ENCODE measurements around the gene SYNRG. TPM values are rescaled to one million over a fixed set of nuclear protein-coding genes. Genes with fewer than 3 reads are reported as not detected.
"Not testable (repeated sequence)": the region's sequence is repeated elsewhere in the genome, so short reads cannot be mapped to it uniquely, and the experiment has no call there.

The SYNRG gene
- polyA plus RNA-seq, 1 experiment, result 24.9 TPM

DNA sequence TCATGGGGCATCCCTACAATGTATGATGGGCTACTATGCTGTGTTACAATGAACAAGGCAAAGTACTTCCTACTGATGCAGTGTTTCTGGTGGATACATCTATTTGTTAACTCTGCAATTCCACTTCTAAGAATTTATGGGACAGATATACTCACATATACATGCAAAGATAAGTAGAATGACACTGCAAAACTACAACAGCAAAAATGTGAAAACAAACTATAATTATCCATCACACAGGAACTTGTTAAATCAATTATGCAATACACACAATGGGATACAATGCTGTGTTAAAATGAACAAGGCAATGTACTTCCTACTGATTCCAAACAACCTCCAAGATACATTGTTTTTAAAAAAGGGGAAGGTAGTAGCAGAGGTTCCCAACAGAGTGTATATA lies 30.8 kb upstream of the SYNRG start:
- ChIA-PET CTCF (interaction anchor here (0.7 kb wide), 1 partner anchor 67 kb away, joined by 3 read pairs; no protein-coding TSS in a partner anchor), POLR2A (no interaction called here)
- H3K27me3 ChIP-seq (ENCODE audit: control insufficient read depth, insufficient read depth, low read length), result no peaks in the 10 kb centered on the region
- H3K4me3 ChIP-seq (ENCODE audit: low read depth, low read length), result no peak overlapping the region
- DNase-seq (ENCODE audit: low read depth, low spot score), result no peak
- H3K9me3 ChIP-seq (ENCODE audit: control insufficient read depth, insufficient read depth, low read length), result no peaks in the 10 kb centered on the region
- no peak overlapping the region for H3K27ac ChIP-seq (ENCODE audit: low read depth, low read length)
- TF ChIP-seq CTCF (IDR thresholded peaks at IDR 0.05; ENCODE audit: low read depth, low read length), result no peak

DNA sequence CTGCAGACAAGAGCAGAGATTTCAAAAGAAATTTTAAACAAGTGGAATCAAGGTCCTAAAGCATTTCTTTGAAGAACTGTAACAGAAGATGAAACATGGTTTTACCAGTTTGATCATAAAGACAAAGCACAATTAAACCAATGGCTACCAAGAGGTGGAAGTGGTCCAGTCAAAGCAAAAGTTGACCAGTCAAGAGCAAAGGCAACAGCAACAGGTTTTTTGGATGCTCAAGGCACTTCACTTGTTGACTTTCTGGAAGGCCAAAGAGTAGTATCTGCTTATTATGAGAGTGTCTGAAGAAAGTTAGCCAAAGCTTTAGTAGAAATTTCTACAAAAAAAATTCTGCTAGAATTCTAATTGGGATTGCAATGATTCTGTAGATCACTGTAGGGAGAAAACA lies 28.7 kb upstream of the SYNRG start:
- ChIA-PET POLR2A (no interaction called here), CTCF (interaction anchor here (1.8 kb wide), 1 partner anchor 178 kb away, joined by 7 read pairs; no protein-coding TSS in a partner anchor)
- DNase-seq (ENCODE audit: low read depth, low spot score), result no peak
- TF ChIP-seq CTCF (IDR thresholded peaks at IDR 0.05; ENCODE audit: low read depth, low read length), result no peak
- Histone ChIP-seq H3K27me3 (ENCODE audit: control insufficient read depth, insufficient read depth, low read length) (no peaks in the 10 kb centered on the region), H3K4me3 (ENCODE audit: low read depth, low read length) (no peak overlapping the region), H3K9me3 (ENCODE audit: control insufficient read depth, insufficient read depth, low read length) (no peaks in the 10 kb centered on the region), H3K27ac (ENCODE audit: low read depth, low read length) (no peak overlapping the region)

DNA sequence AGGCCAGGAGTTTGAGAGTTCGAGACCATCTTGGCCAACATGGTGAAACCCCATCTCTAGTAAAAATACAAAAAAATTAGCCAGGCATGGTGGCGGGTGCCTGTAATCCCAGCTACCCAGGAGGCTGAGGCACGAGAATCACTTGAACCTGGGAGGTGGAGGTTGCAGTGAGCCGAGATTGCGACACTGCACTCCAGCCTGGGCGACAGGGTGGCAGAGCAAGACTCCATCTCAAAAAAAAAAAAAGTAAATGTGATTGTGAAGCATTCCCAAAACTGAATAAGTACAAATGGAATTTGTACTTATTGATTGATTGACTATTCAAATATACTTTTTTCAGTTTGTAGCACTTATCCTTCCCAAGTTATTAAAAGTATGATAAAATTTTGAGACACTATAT lies 7.2 kb upstream of the SYNRG start:
- CTCF ChIA-PET, result not testable (repeated sequence)

DNA sequence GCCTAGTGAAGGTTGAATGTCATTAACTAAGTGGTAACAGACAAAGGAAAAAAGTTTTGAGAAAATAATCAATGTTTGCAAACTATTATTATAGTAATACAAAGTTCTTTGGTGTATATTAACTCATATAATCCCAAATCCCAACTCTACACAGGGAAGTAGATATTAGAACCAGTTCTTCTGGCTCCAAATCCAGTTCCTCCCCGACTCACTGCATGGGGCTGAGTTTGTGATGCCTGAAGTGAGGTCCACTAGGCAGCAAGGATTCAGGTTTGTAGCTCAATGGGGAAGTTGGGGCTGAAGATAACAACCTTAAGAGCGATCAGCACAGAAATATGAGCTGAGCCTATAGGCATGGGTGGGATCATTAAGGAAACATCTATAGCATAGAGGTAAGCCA lies 5.6 kb upstream of the SYNRG start:
- Histone ChIP-seq H3K27ac (ENCODE audit: low read depth, low read length) (peak overlapping the region; percentile 66), H3K9me3 (ENCODE audit: control insufficient read depth, insufficient read depth, low read length) (no peaks in the 10 kb centered on the region), H3K4me3 (ENCODE audit: low read depth, low read length) (no peak overlapping the region), H3K27me3 (ENCODE audit: control insufficient read depth, insufficient read depth, low read length) (no peaks in the 10 kb centered on the region)
- CTCF ChIA-PET, result no interaction called here
- POLR2A ChIA-PET, result no interaction called here
- TF ChIP-seq CTCF (IDR thresholded peaks at IDR 0.05; ENCODE audit: low read depth, low read length), result no peak
- no peak for DNase-seq (ENCODE audit: low read depth, low spot score)

More for the DNA sequence above, 7.2 kb upstream of the SYNRG start:
- H3K9me3 ChIP-seq (ENCODE audit: control insufficient read depth, insufficient read depth, low read length); H3K27ac ChIP-seq (ENCODE audit: low read depth, low read length); DNase-seq (ENCODE audit: low read depth, low spot score); POLR2A ChIA-PET; H3K4me3 ChIP-seq (ENCODE audit: low read depth, low read length); H3K27me3 ChIP-seq (ENCODE audit: control insufficient read depth, insufficient read depth, low read length): not testable (repeated sequence)

DNA sequence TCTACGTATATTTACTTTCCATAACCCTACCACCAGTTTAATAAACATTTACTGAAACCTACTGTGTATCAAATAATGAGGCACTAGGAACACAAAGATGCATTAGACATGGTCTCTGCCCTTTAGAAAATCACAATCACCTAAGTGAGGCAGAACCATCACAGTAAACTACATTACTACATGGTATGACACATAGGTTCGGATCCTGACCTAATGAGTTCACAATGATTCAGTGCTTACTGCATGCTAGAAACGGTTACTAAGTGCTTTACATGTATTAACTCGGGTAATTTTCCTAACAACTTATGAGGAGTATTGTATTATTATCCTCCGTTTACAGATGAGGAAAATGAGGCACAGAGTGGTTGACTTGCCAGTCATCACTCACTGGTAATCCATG lies 5.2 kb upstream of the SYNRG start:
- no peak for TF ChIP-seq CTCF (IDR thresholded peaks at IDR 0.05; ENCODE audit: low read depth, low read length)
- Histone ChIP-seq H3K27ac (ENCODE audit: low read depth, low read length) (peak overlapping the region; percentile 21), H3K4me3 (ENCODE audit: low read depth, low read length) (no peak overlapping the region), H3K9me3 (ENCODE audit: control insufficient read depth, insufficient read depth, low read length) (no peaks in the 10 kb centered on the region), H3K27me3 (ENCODE audit: control insufficient read depth, insufficient read depth, low read length) (no peaks in the 10 kb centered on the region)
- ChIA-PET POLR2A (no interaction called here), CTCF (no interaction called here)
- DNase-seq (ENCODE audit: low read depth, low spot score), result peak; percentile 44

- CTCF ChIA-PET, result interaction anchor here (0.7 to 3.4 kb wide), 5 partner anchors 84 to 238 kb away, joined by 3 to 24 read pairs (median 5); no protein-coding TSS in a partner anchor
- Histone ChIP-seq H3K27ac (ENCODE audit: low read depth, low read length) (no peak overlapping the region), H3K27me3 (ENCODE audit: control insufficient read depth, insufficient read depth, low read length) (no peaks in the 10 kb centered on the region), H3K4me3 (ENCODE audit: low read depth, low read length) (no peak overlapping the region), H3K9me3 (ENCODE audit: control insufficient read depth, insufficient read depth, low read length) (no peaks in the 10 kb centered on the region)
- TF ChIP-seq CTCF (IDR thresholded peaks at IDR 0.05; ENCODE audit: low read depth, low read length), result no peak
- no peak for DNase-seq (ENCODE audit: low read depth, low spot score)
- POLR2A ChIA-PET, result no interaction called here
These were observed 1.8 kb upstream of the SYNRG start for GRCh38 chr17:37610971-37611370.

GRCh38 chr17:37610041-37610420 lies 813 bp upstream of the SYNRG start:
- not testable (repeated sequence) for H3K9me3 ChIP-seq (ENCODE audit: control insufficient read depth, insufficient read depth, low read length); H3K27me3 ChIP-seq (ENCODE audit: control insufficient read depth, insufficient read depth, low read length); DNase-seq (ENCODE audit: low read depth, low spot score)
- peak overlapping the region; percentile 72 for H3K27ac ChIP-seq (ENCODE audit: low read depth, low read length)
- ChIA-PET POLR2A (interaction anchor here (0.9 to 2.0 kb wide), 6 partner anchors 12 to 206 kb away, joined by 3 to 10 read pairs (median 4); partner anchors contain the start of gene DUSP14), CTCF (interaction anchor here (0.6 to 3.4 kb wide), 8 partner anchors 8 to 739 kb away, joined by 3 to 24 read pairs (median 6); no protein-coding TSS in a partner anchor)
- H3K4me3 ChIP-seq (ENCODE audit: low read depth, low read length), result peak overlapping the region; percentile 44; the same call in 1 of the 2 replicates
